Measurements from ENCODE around the gene TCEA2. TPM values are rescaled to one million over a fixed set of nuclear protein-coding genes. Genes with fewer than 3 reads are reported as not detected.

The TCEA2 gene
- total RNA-seq, 1 donor from 2014 or later: 38.8 TPM

GRCh38 chr20:64062276-64062595, 762 bp upstream of the TCEA2 start:
- Histone ChIP-seq H3K27ac (peak overlapping the region; percentile 88), H3K9me3 (no peaks in the 10 kb centered on the region), H3K27me3 (ENCODE audit: low read depth) (peaks cover 3% of the 10 kb centered on the region), H3K4me1 (peaks cover 46% of the 10 kb centered on the region), H3K4me3 (peak overlapping the region; percentile 92), H3K36me3 (no peaks in the 10 kb centered on the region)
- ATAC-seq (no peak), DNase-seq (no peak)
- intact Hi-C loops (cut with DNase I): no loop called here
- no peak for TF ChIP-seq CTCF (IDR thresholded peaks at IDR 0.05)

GRCh38 chr20:64063389-64064144, 569 bp downstream of the TCEA2 start:
- DNase-seq (no peak), ATAC-seq (peak; percentile 4 to 31)
- peaks cover 33% of the 10 kb centered on the region for H3K4me1 ChIP-seq
- H3K27ac ChIP-seq: peak overlapping the region; percentile 88
- H3K27me3 ChIP-seq (ENCODE audit: low read depth): no peaks in the 10 kb centered on the region
- no peak for TF ChIP-seq CTCF (IDR thresholded peaks at IDR 0.05)
- H3K36me3 ChIP-seq: no peaks in the 10 kb centered on the region
- H3K4me3 ChIP-seq: peak overlapping the region; percentile 92
- no peaks in the 10 kb centered on the region for H3K9me3 ChIP-seq
- intact Hi-C loops (cut with DNase I): no loop called here

- ATAC-seq (no peak), DNase-seq (no peak)
- Histone ChIP-seq H3K9me3 (no peaks in the 10 kb centered on the region), H3K27ac (no peak overlapping the region), H3K4me3 (peak overlapping the region; percentile 92), H3K4me1 (peaks cover 33% of the 10 kb centered on the region), H3K27me3 (ENCODE audit: low read depth) (no peaks in the 10 kb centered on the region), H3K36me3 (no peaks in the 10 kb centered on the region)
- intact Hi-C loops (cut with DNase I): no loop called here
- TF ChIP-seq CTCF (IDR thresholded peaks at IDR 0.05): no peak
Measured at GRCh38 chr20:64064145-64064698, 1.2 kb downstream of the TCEA2 start.

- DNase-seq: no peak
- no peak for ATAC-seq
- no peak overlapping the region for H3K4me3 ChIP-seq
- no peaks in the 10 kb centered on the region for H3K9me3 ChIP-seq
- H3K36me3 ChIP-seq: no peaks in the 10 kb centered on the region
- no peak for TF ChIP-seq CTCF (IDR thresholded peaks at IDR 0.05)
- intact Hi-C loops (cut with DNase I): no loop called here
- H3K27me3 ChIP-seq (ENCODE audit: low read depth): no peaks in the 10 kb centered on the region
- H3K4me1 ChIP-seq: peaks cover 33% of the 10 kb centered on the region
- no peak overlapping the region for H3K27ac ChIP-seq
Measured at GRCh38 chr20:64065062-64065973, 2.3 kb downstream of the TCEA2 start.

- Histone ChIP-seq H3K9me3 (no peaks in the 10 kb centered on the region), H3K36me3 (no peaks in the 10 kb centered on the region), H3K4me1 (peaks cover 33% of the 10 kb centered on the region), H3K4me3 (no peak overlapping the region), H3K27me3 (ENCODE audit: low read depth) (no peaks in the 10 kb centered on the region), H3K27ac (no peak overlapping the region)
- no peak for TF ChIP-seq CTCF (IDR thresholded peaks at IDR 0.05)
- DNase-seq (no peak), ATAC-seq (no peak)
- intact Hi-C loops (cut with DNase I): no loop called here
Measured at GRCh38 chr20:64065974-64066343, 3.0 kb downstream of the TCEA2 start.

Data from lower lobe of right lung (tissue), 2 donors.